ENCODE measurements around the gene ZNF273.

ZNF273 gene

GRCh38 chr7:64882341-64883112 lies 20.5 kb upstream of the ZNF273 start:
- POLR2A ChIA-PET, result no interaction called here
- peaks cover 0 to 10% (median 6%) of the 10 kb centered on the region in 4 experiments for H3K4me1 ChIP-seq (ENCODE audit: control extremely low read depth in 1 of 4, control insufficient read depth in 4 of 4, insufficient read depth in 4 of 4, low read length in 3 of 4)
- peak overlapping the region in 4 of 7 experiments; percentile 29 to 73 (median 52) for H3K4me3 ChIP-seq (ENCODE audit: control insufficient read depth in 1 of 7, extremely low read depth in 1 of 7, insufficient read depth in 4 of 7, low read depth in 2 of 7, low read length in 6 of 7)
- peaks cover 0 to 57% (median 50%) of the 10 kb centered on the region in 5 experiments for H3K9me3 ChIP-seq (ENCODE audit: control extremely low read depth in 1 of 5, control insufficient read depth in 4 of 5, insufficient read depth in 2 of 5, low read depth in 1 of 5, low read length in 4 of 5)
- DNase-seq, result peak; percentile 37 to 73 (median 46)
- CTCF ChIA-PET, result no interaction called here
- H3K27ac ChIP-seq (ENCODE audit: insufficient read depth in 1 of 2, low read depth in 1 of 2, low read length in 2 of 2, poor library complexity in 1 of 2, severe bottlenecking in 2 of 2), result no peak overlapping the region
- WGBS (ENCODE audit: insufficient coverage), result 11% methylated on average over 39 of the region's 55 CpGs
- H3K36me3 ChIP-seq (ENCODE audit: control insufficient read depth in 4 of 4, insufficient read depth in 4 of 4, low read length in 3 of 4), result no peaks in the 10 kb centered on the region
- peaks cover 0 to 63% (median 25%) of the 10 kb centered on the region in 5 experiments for H3K27me3 ChIP-seq (replicated peaks in 2 of 5; ENCODE audit: control insufficient read depth in 4 of 5, insufficient read depth in 5 of 5, low read length in 4 of 5)

- H3K27ac ChIP-seq (ENCODE audit: insufficient read depth in 1 of 2, low read depth in 1 of 2, low read length in 2 of 2, poor library complexity in 1 of 2, severe bottlenecking in 2 of 2), result no peak overlapping the region
- peak overlapping the region in 4 of 7 experiments; percentile 29 to 73 (median 52) for H3K4me3 ChIP-seq (ENCODE audit: control insufficient read depth in 1 of 7, extremely low read depth in 1 of 7, insufficient read depth in 4 of 7, low read depth in 2 of 7, low read length in 6 of 7)
- ChIA-PET CTCF (no interaction called here), POLR2A (no interaction called here)
- DNase-seq, result no peak
- H3K27me3 ChIP-seq (replicated peaks in 2 of 5; ENCODE audit: control insufficient read depth in 4 of 5, insufficient read depth in 5 of 5, low read length in 4 of 5), result peaks cover 0 to 59% (median 28%) of the 10 kb centered on the region in 5 experiments
- H3K4me1 ChIP-seq (ENCODE audit: control extremely low read depth in 1 of 4, control insufficient read depth in 4 of 4, insufficient read depth in 4 of 4, low read length in 3 of 4), result peaks cover 0 to 14% (median 10%) of the 10 kb centered on the region in 4 experiments
- 66% methylated on average over 34 of the region's 38 CpGs for WGBS (ENCODE audit: insufficient coverage)
- H3K36me3 ChIP-seq (ENCODE audit: control insufficient read depth in 4 of 4, insufficient read depth in 4 of 4, low read length in 3 of 4), result no peaks in the 10 kb centered on the region
- peaks cover 0 to 57% (median 49%) of the 10 kb centered on the region in 5 experiments for H3K9me3 ChIP-seq (ENCODE audit: control extremely low read depth in 1 of 5, control insufficient read depth in 4 of 5, insufficient read depth in 2 of 5, low read depth in 1 of 5, low read length in 4 of 5)
These were observed 19.8 kb upstream of the ZNF273 start for GRCh38 chr7:64883113-64883905.

- CTCF ChIA-PET, result no interaction called here
- WGBS (ENCODE audit: insufficient coverage), result 93% methylated on average over 21 of the region's 22 CpGs
- DNase-seq, result no peak
- Histone ChIP-seq H3K9me3 (ENCODE audit: control extremely low read depth in 1 of 5, control insufficient read depth in 4 of 5, insufficient read depth in 2 of 5, low read depth in 1 of 5, low read length in 4 of 5) (peaks cover 0 to 54% (median 45%) of the 10 kb centered on the region in 5 experiments), H3K4me1 (ENCODE audit: control extremely low read depth in 1 of 4, control insufficient read depth in 4 of 4, insufficient read depth in 4 of 4, low read length in 3 of 4) (peaks cover 2 to 24% (median 20%) of the 10 kb centered on the region in 4 experiments), H3K27ac (ENCODE audit: insufficient read depth in 1 of 2, low read depth in 1 of 2, low read length in 2 of 2, poor library complexity in 1 of 2, severe bottlenecking in 2 of 2) (no peak overlapping the region), H3K4me3 (ENCODE audit: control insufficient read depth in 1 of 7, extremely low read depth in 1 of 7, insufficient read depth in 4 of 7, low read depth in 2 of 7, low read length in 6 of 7) (no peak overlapping the region), H3K36me3 (ENCODE audit: control insufficient read depth in 4 of 4, insufficient read depth in 4 of 4, low read length in 3 of 4) (no peaks in the 10 kb centered on the region), H3K27me3 (replicated peaks in 2 of 5; ENCODE audit: control insufficient read depth in 4 of 5, insufficient read depth in 5 of 5, low read length in 4 of 5) (peaks cover 0 to 68% (median 31%) of the 10 kb centered on the region in 5 experiments)
- POLR2A ChIA-PET, result no interaction called here
These were observed 18.8 kb upstream of the ZNF273 start for GRCh38 chr7:64884085-64884912.

GRCh38 chr7:64884913-64885370 lies 18.1 kb upstream of the ZNF273 start:
- ChIA-PET CTCF (no interaction called here), POLR2A (no interaction called here)
- WGBS (ENCODE audit: insufficient coverage), result 87% methylated on average over 16 of the region's 19 CpGs
- Histone ChIP-seq H3K9me3 (ENCODE audit: control extremely low read depth in 1 of 5, control insufficient read depth in 4 of 5, insufficient read depth in 2 of 5, low read depth in 1 of 5, low read length in 4 of 5) (peaks cover 0 to 47% (median 39%) of the 10 kb centered on the region in 5 experiments), H3K4me1 (ENCODE audit: control extremely low read depth in 1 of 4, control insufficient read depth in 4 of 4, insufficient read depth in 4 of 4, low read length in 3 of 4) (peaks cover 2 to 30% (median 25%) of the 10 kb centered on the region in 4 experiments), H3K4me3 (ENCODE audit: control insufficient read depth in 1 of 7, extremely low read depth in 1 of 7, insufficient read depth in 4 of 7, low read depth in 2 of 7, low read length in 6 of 7) (no peak overlapping the region), H3K27me3 (replicated peaks in 2 of 5; ENCODE audit: control insufficient read depth in 4 of 5, insufficient read depth in 5 of 5, low read length in 4 of 5) (peaks cover 0 to 74% (median 31%) of the 10 kb centered on the region in 5 experiments), H3K36me3 (ENCODE audit: control insufficient read depth in 4 of 4, insufficient read depth in 4 of 4, low read length in 3 of 4) (no peaks in the 10 kb centered on the region), H3K27ac (ENCODE audit: insufficient read depth in 1 of 2, low read depth in 1 of 2, low read length in 2 of 2, poor library complexity in 1 of 2, severe bottlenecking in 2 of 2) (no peak overlapping the region)
- DNase-seq, result no peak

GRCh38 chr7:64885520-64886240 lies 17.4 kb upstream of the ZNF273 start:
- Histone ChIP-seq H3K27ac (ENCODE audit: insufficient read depth in 1 of 2, low read depth in 1 of 2, low read length in 2 of 2, poor library complexity in 1 of 2, severe bottlenecking in 2 of 2) (no peak overlapping the region), H3K36me3 (ENCODE audit: control insufficient read depth in 4 of 4, insufficient read depth in 4 of 4, low read length in 3 of 4) (no peaks in the 10 kb centered on the region), H3K9me3 (ENCODE audit: control extremely low read depth in 1 of 5, control insufficient read depth in 4 of 5, insufficient read depth in 2 of 5, low read depth in 1 of 5, low read length in 4 of 5) (peaks cover 0 to 41% (median 32%) of the 10 kb centered on the region in 5 experiments), H3K4me3 (ENCODE audit: control insufficient read depth in 1 of 7, extremely low read depth in 1 of 7, insufficient read depth in 4 of 7, low read depth in 2 of 7, low read length in 6 of 7) (no peak overlapping the region), H3K4me1 (ENCODE audit: control extremely low read depth in 1 of 4, control insufficient read depth in 4 of 4, insufficient read depth in 4 of 4, low read length in 3 of 4) (peaks cover 2 to 31% (median 26%) of the 10 kb centered on the region in 4 experiments), H3K27me3 (replicated peaks in 2 of 5; ENCODE audit: control insufficient read depth in 4 of 5, insufficient read depth in 5 of 5, low read length in 4 of 5) (peaks cover 0 to 79% (median 37%) of the 10 kb centered on the region in 5 experiments)
- POLR2A ChIA-PET, result no interaction called here
- 88% methylated on average over 3 of the region's 5 CpGs for WGBS (ENCODE audit: insufficient coverage)
- CTCF ChIA-PET, result interaction anchor here (1.0 to 1.3 kb wide), 2 partner anchors 11 to 65 kb away, joined by 3 read pairs; no protein-coding TSS in a partner anchor
- no peak for DNase-seq

- no peak for DNase-seq
- Histone ChIP-seq H3K4me1 (ENCODE audit: control extremely low read depth in 1 of 4, control insufficient read depth in 4 of 4, insufficient read depth in 4 of 4, low read length in 3 of 4) (peaks cover 2 to 31% (median 26%) of the 10 kb centered on the region in 4 experiments), H3K27me3 (replicated peaks in 2 of 5; ENCODE audit: control insufficient read depth in 4 of 5, insufficient read depth in 5 of 5, low read length in 4 of 5) (peaks cover 0 to 68% (median 37%) of the 10 kb centered on the region in 5 experiments), H3K36me3 (ENCODE audit: control insufficient read depth in 4 of 4, insufficient read depth in 4 of 4, low read length in 3 of 4) (no peaks in the 10 kb centered on the region), H3K9me3 (ENCODE audit: control extremely low read depth in 1 of 5, control insufficient read depth in 4 of 5, insufficient read depth in 2 of 5, low read depth in 1 of 5, low read length in 4 of 5) (peaks cover 0 to 28% (median 19%) of the 10 kb centered on the region in 5 experiments), H3K27ac (ENCODE audit: insufficient read depth in 1 of 2, low read depth in 1 of 2, low read length in 2 of 2, poor library complexity in 1 of 2, severe bottlenecking in 2 of 2) (no peak overlapping the region), H3K4me3 (ENCODE audit: control insufficient read depth in 1 of 7, extremely low read depth in 1 of 7, insufficient read depth in 4 of 7, low read depth in 2 of 7, low read length in 6 of 7) (no peak overlapping the region)
- POLR2A ChIA-PET, result no interaction called here
- CTCF ChIA-PET, result interaction anchor here (0.6 to 2.3 kb wide), 4 partner anchors 16 to 64 kb away, joined by 3 to 19 read pairs (median 8); partner anchors contain the start of gene ZNF273
- WGBS (ENCODE audit: insufficient coverage), result 94% methylated on average over 3 of the region's 4 CpGs
These were observed 16.0 kb upstream of the ZNF273 start for GRCh38 chr7:64886956-64887545.

All from common myeloid progenitor, CD34-positive (primary cell).